HepG2 (cell line): ENCODE measurements around the gene GLS2. TPM values are rescaled to one million over a fixed set of nuclear protein-coding genes. Genes with fewer than 3 reads are reported as not detected.

Source experiments
- ARID2 ChIP-seq: sonication (generic); formaldehyde crosslinking; IDR thresholded peaks from 2 replicates; pipeline ENCODE4 v1.8.1; 2022; ENCODE audit warnings: mild to moderate bottlenecking, missing genetic modification reagents, borderline replicate concordance
- CHD2 ChIP-seq: IDR thresholded peaks from 2 replicates; pipeline ENCODE4 v1.6.1; 2011; ENCODE audit warnings: low read depth, low read length, improper control_type of control experiment
- CREB1 ChIP-seq, 2 experiments: fragments of 450-650 bp in 1 of 2; IDR thresholded peaks; 2 replicates each; pipeline ENCODE4 v1.6.1; 2016 to 2017; ENCODE audit warnings: control low read depth in 1 of 2, mild to moderate bottlenecking in 1 of 2, missing compliant biosample characterization in 1 of 2, missing genetic modification characterization in 1 of 2
- KLF9 ChIP-seq: IDR thresholded peaks from 2 replicates; pipeline ENCODE4 v1.6.1; 2016; ENCODE audit warnings: low read depth
- PAF1 ChIP-seq: IDR thresholded peaks from 2 replicates; pipeline ENCODE4 v1.6.1; 2016; ENCODE audit warnings: missing genetic modification reagents, missing compliant biosample characterization
- PAX8 ChIP-seq: sonication (generic); formaldehyde crosslinking; IDR thresholded peaks from 2 replicates; pipeline ENCODE4 v1.8.0; 2022; ENCODE audit warnings: mild to moderate bottlenecking, missing genetic modification reagents, borderline replicate concordance
- PRMT3 ChIP-seq: sonication (generic); formaldehyde crosslinking; IDR thresholded peaks from 2 replicates; pipeline ENCODE4 v1.8.1; 2022; ENCODE audit warnings: low read depth, mild to moderate bottlenecking, moderate library complexity, missing genetic modification reagents, borderline replicate concordance
- SOX13 ChIP-seq, 3 experiments: fragments of 450-650 bp in 1 of 3; sonication (generic) in 1 of 3; formaldehyde crosslinking in 1 of 3; IDR thresholded peaks in 2 of 3; conservative IDR thresholded peaks in 1 of 3; 2 replicates each; pipeline versions ENCODE4 v1.5.0 to v1.6.1; 2016 to 2020; ENCODE audit warnings: antibody characterized with exemption in 1 of 3, mild to moderate bottlenecking in 1 of 3, missing compliant biosample characterization in 1 of 3, missing genetic modification reagents in 1 of 3, moderate library complexity in 1 of 3
- TCF7 ChIP-seq: sonication (generic); IDR thresholded peaks from 2 replicates; pipeline ENCODE4 v1.6.1; 2016; ENCODE audit warnings: antibody characterized with exemption, low read depth
- ZFY ChIP-seq: sonication (generic); formaldehyde crosslinking; IDR thresholded peaks from 2 replicates; pipeline ENCODE4 v1.4.0; 2020; ENCODE audit warnings: missing genetic modification reagents
- ZNF251 ChIP-seq: sonication (generic); formaldehyde crosslinking; IDR thresholded peaks from 2 replicates; pipeline ENCODE4 v1.9.0; 2021; ENCODE audit warnings: mild to moderate bottlenecking, missing genetic modification reagents
- ZNF703 ChIP-seq: sonication (generic); formaldehyde crosslinking; IDR thresholded peaks from 2 replicates; pipeline ENCODE4 v1.5.1; 2020; ENCODE audit warnings: missing genetic modification reagents, mild to moderate bottlenecking, moderate library complexity, borderline replicate concordance
- polyA plus RNA-seq, 8 experiments: library from polyadenylated mRNA; depleted of rRNA in 3 of 8; stranded (reverse) in 7 of 8; unstranded in 1 of 8; fragments of >200 nt; fragmentation: Illumina TruSeq in 4 of 8; extraction: Trizol in 4 of 8; gene quantifications; 2 replicates each; pipeline versions ENCODE4 v1.2.1 to v1.2.3, GENCODE V29; 2011 to 2016; ENCODE audit warnings: low read depth in 4 of 8, missing spikeins in 1 of 8, mixed read lengths in 1 of 8; ENCODE audit not compliant: insufficient read depth in 1 of 8
- total RNA-seq, 5 experiments: library from RNA; depleted of rRNA; stranded (reverse); fragments of >200 nt; fragmentation: Illumina TruSeq; extraction: Trizol; gene quantifications; 2 replicates each; pipeline ENCODE4 v1.2.3, GENCODE V29; 2016; ENCODE audit warnings: low read depth in 1 of 5
- TF ChIP-seq, protein P1 (sequence below): sonication (generic); formaldehyde crosslinking; IDR thresholded peaks from 2 replicates; pipeline ENCODE4 v1.4.0; 2020; ENCODE audit warnings: missing genetic modification reagents
- TF ChIP-seq, protein P2 (sequence below): sonication (generic); formaldehyde crosslinking; IDR thresholded peaks from 2 replicates; pipeline ENCODE4 v1.5.0; 2020; ENCODE audit warnings: missing genetic modification reagents, mild to moderate bottlenecking, borderline replicate concordance
- TF ChIP-seq, protein P3 (sequence below): sonication (generic); formaldehyde crosslinking; IDR thresholded peaks from 2 replicates; pipeline ENCODE4 v1.5.1; 2020; ENCODE audit warnings: missing genetic modification reagents, mild to moderate bottlenecking, borderline replicate concordance
- TF ChIP-seq, protein P4 (sequence below): sonication (generic); formaldehyde crosslinking; IDR thresholded peaks from 2 replicates; pipeline ENCODE4 v1.4.0; 2020; ENCODE audit warnings: missing genetic modification reagents

GLS2 gene
- total and polyA plus RNA-seq, 2 of the 13 experiments (the other 11 are each of a cell fraction or from before 2014, with no cell fraction given): 8.6 to 12.2 TPM

DNA sequence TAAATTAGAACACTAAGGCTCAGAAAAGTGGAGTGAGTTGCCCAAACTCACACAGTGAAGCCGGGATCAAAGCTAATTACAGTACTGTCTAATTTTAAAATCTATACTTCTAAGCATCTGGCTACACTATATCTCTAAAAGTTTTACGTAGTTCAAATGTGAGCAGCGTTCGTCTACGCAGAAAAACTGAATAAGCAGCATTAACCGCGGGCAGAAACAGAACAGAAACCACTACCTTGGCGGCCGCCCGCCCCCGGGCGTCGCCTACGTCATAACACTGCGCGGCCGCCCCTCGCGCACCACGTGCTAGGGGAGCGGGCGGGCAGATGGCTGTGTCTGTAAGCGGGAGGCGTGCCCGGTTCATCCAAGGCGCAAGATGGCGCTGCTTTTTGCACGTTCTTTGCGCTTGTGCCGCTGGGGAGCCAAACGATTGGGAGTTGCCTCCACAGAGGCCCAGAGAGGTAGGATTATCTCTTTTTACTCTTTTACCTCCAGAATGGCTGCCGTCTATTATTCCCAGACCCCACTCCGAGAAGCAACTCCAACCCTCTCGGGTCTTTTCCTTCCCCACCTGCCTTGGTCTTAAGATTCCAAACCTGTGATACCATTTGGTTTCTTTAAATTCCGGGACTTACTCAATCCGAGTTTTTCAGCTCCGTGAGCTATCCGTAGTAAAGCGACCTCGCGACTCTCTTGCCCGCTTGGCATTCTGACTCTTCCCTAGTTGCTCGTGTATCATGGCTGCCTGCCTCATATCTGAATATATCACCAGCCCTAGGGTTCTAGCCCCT, 19.6 kb downstream of the GLS2 start, which contains the start of gene SPRYD4 (continued):
- TF ChIP-seq, protein P1, sequence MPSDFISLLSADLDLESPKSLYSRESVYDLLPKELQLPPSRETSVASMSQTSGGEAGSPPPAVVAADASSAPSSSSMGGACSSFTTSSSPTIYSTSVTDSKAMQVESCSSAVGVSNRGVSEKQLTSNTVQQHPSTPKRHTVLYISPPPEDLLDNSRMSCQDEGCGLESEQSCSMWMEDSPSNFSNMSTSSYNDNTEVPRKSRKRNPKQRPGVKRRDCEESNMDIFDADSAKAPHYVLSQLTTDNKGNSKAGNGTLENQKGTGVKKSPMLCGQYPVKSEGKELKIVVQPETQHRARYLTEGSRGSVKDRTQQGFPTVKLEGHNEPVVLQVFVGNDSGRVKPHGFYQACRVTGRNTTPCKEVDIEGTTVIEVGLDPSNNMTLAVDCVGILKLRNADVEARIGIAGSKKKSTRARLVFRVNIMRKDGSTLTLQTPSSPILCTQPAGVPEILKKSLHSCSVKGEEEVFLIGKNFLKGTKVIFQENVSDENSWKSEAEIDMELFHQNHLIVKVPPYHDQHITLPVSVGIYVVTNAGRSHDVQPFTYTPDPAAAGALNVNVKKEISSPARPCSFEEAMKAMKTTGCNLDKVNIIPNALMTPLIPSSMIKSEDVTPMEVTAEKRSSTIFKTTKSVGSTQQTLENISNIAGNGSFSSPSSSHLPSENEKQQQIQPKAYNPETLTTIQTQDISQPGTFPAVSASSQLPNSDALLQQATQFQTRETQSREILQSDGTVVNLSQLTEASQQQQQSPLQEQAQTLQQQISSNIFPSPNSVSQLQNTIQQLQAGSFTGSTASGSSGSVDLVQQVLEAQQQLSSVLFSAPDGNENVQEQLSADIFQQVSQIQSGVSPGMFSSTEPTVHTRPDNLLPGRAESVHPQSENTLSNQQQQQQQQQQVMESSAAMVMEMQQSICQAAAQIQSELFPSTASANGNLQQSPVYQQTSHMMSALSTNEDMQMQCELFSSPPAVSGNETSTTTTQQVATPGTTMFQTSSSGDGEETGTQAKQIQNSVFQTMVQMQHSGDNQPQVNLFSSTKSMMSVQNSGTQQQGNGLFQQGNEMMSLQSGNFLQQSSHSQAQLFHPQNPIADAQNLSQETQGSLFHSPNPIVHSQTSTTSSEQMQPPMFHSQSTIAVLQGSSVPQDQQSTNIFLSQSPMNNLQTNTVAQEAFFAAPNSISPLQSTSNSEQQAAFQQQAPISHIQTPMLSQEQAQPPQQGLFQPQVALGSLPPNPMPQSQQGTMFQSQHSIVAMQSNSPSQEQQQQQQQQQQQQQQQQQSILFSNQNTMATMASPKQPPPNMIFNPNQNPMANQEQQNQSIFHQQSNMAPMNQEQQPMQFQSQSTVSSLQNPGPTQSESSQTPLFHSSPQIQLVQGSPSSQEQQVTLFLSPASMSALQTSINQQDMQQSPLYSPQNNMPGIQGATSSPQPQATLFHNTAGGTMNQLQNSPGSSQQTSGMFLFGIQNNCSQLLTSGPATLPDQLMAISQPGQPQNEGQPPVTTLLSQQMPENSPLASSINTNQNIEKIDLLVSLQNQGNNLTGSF: peak; percentile 22; the same call in 1 of the 2 replicates
- peak; percentile 98 for TF ChIP-seq CREB1 (IDR thresholded peaks at IDR 0.05)
- peak; percentile 99 for TF ChIP-seq CREB1 (CRISPR knock-in tag; IDR thresholded peaks at IDR 0.05)
- TF ChIP-seq ZNF703: no peak
- no peak for TF ChIP-seq SOX13 (IDR thresholded peaks at IDR 0.05)
- peak in 1 of 2 experiments; percentile 66; a peak in 2 of 4 replicates for TF ChIP-seq SOX13 (CRISPR knock-in tag; conservative IDR thresholded peaks at IDR 0.05 in 1 of 2, IDR thresholded peaks at IDR 0.05 in 1 of 2)
- TF ChIP-seq PAX8: no peak
- no peak for TF ChIP-seq ZNF251
- TF ChIP-seq CHD2: no peak
- TF ChIP-seq, protein P2, sequence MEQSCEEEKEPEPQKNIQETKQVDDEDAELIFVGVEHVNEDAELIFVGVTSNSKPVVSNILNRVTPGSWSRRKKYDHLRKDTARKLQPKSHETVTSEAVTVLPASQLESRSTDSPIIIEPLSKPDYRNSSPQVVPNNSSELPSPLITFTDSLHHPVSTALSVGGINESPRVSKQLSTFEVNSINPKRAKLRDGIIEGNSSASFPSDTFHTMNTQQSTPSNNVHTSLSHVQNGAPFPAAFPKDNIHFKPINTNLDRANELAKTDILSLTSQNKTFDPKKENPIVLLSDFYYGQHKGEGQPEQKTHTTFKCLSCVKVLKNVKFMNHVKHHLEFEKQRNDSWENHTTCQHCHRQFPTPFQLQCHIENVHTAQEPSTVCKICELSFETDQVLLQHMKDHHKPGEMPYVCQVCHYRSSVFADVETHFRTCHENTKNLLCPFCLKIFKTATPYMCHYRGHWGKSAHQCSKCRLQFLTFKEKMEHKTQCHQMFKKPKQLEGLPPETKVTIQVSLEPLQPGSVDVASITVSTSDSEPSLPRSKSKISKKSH (CRISPR knock-in tag): peak; percentile 77
- TF ChIP-seq, protein P3, sequence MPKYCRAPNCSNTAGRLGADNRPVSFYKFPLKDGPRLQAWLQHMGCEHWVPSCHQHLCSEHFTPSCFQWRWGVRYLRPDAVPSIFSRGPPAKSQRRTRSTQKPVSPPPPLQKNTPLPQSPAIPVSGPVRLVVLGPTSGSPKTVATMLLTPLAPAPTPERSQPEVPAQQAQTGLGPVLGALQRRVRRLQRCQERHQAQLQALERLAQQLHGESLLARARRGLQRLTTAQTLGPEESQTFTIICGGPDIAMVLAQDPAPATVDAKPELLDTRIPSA (CRISPR knock-in tag): peak; percentile 45; the same call in 1 of the 2 replicates
- TF ChIP-seq PRMT3 (CRISPR knock-in tag): peak; percentile 90; the same call in 1 of the 2 replicates
- TF ChIP-seq ARID2 (CRISPR knock-in tag): no peak
- peak; percentile 80 for TF ChIP-seq ZFY (CRISPR knock-in tag)
- TF ChIP-seq PAF1 (CRISPR knock-in tag): no peak
- TF ChIP-seq, protein P4, sequence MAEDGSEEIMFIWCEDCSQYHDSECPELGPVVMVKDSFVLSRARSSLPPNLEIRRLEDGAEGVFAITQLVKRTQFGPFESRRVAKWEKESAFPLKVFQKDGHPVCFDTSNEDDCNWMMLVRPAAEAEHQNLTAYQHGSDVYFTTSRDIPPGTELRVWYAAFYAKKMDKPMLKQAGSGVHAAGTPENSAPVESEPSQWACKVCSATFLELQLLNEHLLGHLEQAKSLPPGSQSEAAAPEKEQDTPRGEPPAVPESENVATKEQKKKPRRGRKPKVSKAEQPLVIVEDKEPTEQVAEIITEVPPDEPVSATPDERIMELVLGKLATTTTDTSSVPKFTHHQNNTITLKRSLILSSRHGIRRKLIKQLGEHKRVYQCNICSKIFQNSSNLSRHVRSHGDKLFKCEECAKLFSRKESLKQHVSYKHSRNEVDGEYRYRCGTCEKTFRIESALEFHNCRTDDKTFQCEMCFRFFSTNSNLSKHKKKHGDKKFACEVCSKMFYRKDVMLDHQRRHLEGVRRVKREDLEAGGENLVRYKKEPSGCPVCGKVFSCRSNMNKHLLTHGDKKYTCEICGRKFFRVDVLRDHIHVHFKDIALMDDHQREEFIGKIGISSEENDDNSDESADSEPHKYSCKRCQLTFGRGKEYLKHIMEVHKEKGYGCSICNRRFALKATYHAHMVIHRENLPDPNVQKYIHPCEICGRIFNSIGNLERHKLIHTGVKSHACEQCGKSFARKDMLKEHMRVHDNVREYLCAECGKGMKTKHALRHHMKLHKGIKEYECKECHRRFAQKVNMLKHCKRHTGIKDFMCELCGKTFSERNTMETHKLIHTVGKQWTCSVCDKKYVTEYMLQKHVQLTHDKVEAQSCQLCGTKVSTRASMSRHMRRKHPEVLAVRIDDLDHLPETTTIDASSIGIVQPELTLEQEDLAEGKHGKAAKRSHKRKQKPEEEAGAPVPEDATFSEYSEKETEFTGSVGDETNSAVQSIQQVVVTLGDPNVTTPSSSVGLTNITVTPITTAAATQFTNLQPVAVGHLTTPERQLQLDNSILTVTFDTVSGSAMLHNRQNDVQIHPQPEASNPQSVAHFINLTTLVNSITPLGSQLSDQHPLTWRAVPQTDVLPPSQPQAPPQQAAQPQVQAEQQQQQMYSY (CRISPR knock-in tag): peak; percentile 8; the same call in 1 of the 2 replicates
- peak; percentile 97 for TF ChIP-seq KLF9
- no peak for TF ChIP-seq TCF7
